Activated T-cell treated with anti-CD3 and anti-CD28 coated beads, Interleukin-2, amount 50 U/mL, for 24 hours (primary cell): ENCODE measurements around the gene ETFRF1.

Source experiments
- DNase-seq: peaks from one replicate; pipeline ENCODE4 v3.0.0-alpha.2; 2020
- H3K27ac Mint-ChIP-seq: 2 replicates; pipeline ENCODE4 v1.8.0; 2020; ENCODE audit warnings: mild to moderate bottlenecking, mixed read lengths
- H3K27me3 Mint-ChIP-seq: 2 replicates; pipeline ENCODE4 v1.8.0; 2020; ENCODE audit warnings: mixed read lengths
- H3K36me3 Mint-ChIP-seq: 2 replicates; pipeline ENCODE4 v1.8.0; 2020; ENCODE audit warnings: low read depth, mixed read lengths
- H3K4me1 Mint-ChIP-seq: 2 replicates; pipeline ENCODE4 v1.8.0; 2020; ENCODE audit warnings: low read depth, mixed read lengths
- H3K4me3 Mint-ChIP-seq: 2 replicates; pipeline ENCODE4 v1.8.0; 2020; ENCODE audit warnings: mild to moderate bottlenecking, moderate library complexity, mixed read lengths
- H3K9me3 Mint-ChIP-seq: 2 replicates; pipeline ENCODE4 v1.8.0; 2020; ENCODE audit warnings: mixed read lengths

The ETFRF1 gene

DNA sequence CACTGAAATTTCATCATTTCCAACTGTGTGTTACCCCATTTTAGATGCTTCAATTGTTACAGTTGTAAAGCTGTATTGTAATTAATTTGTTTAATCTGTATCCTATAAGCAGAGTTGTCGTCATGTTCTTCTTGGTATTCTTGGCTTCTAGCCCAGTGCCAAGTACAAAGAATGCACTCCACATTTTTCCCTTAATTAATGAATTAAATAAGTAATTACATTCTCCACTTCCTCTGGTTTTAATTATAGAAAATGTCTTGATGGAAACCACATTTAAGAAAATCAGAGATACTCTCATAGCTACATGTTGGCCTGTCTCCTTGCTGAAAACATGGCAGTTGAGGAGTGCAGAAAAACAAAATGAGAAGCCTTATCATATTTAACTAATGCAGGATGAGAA lies 823 bp upstream of the ETFRF1 start:
- no peak for DNase-seq
- H3K9me3 Mint-ChIP-seq = no peaks in the 10 kb centered on the region
- peak overlapping the region; percentile 98 for H3K27ac Mint-ChIP-seq
- peaks cover 16% of the 10 kb centered on the region for H3K36me3 Mint-ChIP-seq
- H3K27me3 Mint-ChIP-seq = no peaks in the 10 kb centered on the region
- peaks cover 33% of the 10 kb centered on the region for H3K4me1 Mint-ChIP-seq
- H3K4me3 Mint-ChIP-seq = peak overlapping the region; percentile 94

DNA sequence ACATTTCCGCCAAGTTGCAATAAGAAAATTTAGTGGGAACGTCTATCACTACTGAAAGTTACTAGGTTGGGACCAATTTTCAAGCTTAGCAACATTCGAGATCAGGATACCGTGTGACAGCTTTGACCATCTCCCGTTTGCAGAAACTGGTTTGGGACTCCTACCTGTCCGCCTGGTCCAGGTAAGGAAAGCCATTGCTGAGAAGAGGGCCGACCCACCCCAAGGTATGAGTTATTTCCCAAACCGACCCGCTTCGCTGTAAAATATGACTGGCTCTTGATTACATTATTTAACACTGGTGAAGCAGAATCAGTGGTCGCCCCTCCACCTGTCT lies 348 bp upstream of the ETFRF1 start:
- Mint-ChIP-seq H3K4me3 (peak overlapping the region; percentile 94), H3K27ac (peak overlapping the region; percentile 98), H3K9me3 (no peaks in the 10 kb centered on the region), H3K27me3 (no peaks in the 10 kb centered on the region), H3K36me3 (peaks cover 17% of the 10 kb centered on the region), H3K4me1 (peaks cover 33% of the 10 kb centered on the region)
- DNase-seq = no peak

DNA sequence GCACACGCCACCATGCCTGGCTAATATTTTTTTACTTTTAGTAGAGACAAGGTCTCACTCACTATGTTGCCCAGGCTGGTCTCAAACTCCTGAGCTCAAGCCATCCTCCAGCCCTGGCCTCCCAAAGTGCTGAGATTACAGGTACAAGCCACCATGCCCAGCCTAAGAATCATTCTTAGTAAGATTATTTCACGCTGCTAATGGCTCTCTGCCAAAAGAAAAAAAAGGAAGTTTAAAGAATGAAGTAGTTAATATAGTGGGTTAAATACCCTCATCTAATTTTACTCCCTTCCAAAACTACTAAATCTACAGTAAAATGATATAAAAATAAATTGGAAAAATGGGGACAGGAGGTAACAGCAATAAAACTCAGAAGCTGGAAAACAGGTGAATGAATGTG lies 2.6 kb downstream of the ETFRF1 start:
- peaks cover 38% of the 10 kb centered on the region for H3K4me1 Mint-ChIP-seq
- no peaks in the 10 kb centered on the region for H3K9me3 Mint-ChIP-seq
- no peak overlapping the region for H3K4me3 Mint-ChIP-seq
- peaks cover 37% of the 10 kb centered on the region for H3K36me3 Mint-ChIP-seq
- H3K27me3 Mint-ChIP-seq = no peaks in the 10 kb centered on the region
- no peak overlapping the region for H3K27ac Mint-ChIP-seq
- DNase-seq = no peak

DNA sequence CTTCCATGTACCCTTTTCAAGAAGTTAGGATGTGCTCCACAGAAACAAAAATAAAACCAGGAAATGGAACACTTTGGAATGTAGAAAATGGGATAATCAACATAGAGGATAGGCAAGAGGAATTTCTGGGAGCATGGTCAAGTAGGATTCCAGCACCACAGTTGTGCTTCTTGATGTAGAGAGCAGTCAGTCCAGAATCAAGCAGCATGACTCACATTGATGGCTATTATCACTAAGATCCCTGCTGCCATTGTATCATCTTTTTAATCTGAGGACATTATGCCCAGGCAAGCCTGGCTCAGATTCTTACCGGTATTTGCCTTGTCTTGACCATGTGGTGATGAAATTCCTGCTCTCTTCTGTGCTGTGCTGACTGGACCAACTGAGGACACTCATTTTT lies 5.7 kb downstream of the ETFRF1 start:
- Mint-ChIP-seq H3K4me3 (no peak overlapping the region), H3K9me3 (no peaks in the 10 kb centered on the region), H3K27ac (peak overlapping the region; percentile 12), H3K36me3 (peaks cover 50% of the 10 kb centered on the region), H3K27me3 (no peaks in the 10 kb centered on the region), H3K4me1 (peaks cover 32% of the 10 kb centered on the region)
- no peak for DNase-seq

DNA sequence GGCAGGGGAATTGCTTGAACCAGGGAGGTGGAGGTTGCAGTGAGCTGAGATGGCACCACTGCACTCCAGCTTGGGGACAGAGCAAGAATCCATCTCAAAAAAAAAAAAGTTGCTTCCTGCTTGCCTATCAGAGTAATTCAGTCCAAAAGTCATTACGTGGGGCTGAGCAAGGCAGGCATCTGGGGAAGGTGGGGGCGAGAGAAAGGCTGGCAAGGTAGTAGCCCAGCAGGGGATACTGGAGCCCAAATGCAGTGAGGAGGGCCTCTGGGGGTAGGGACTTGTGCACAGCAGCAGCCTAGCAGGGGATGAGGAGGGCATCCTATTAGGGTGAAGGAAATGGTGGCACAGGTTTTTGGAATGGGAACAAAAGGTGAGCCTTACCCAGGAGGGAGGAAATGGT lies 7.1 kb downstream of the ETFRF1 start:
- Mint-ChIP-seq H3K4me1 (peaks cover 29% of the 10 kb centered on the region), H3K4me3 (no peak overlapping the region), H3K36me3 (peaks cover 57% of the 10 kb centered on the region), H3K27me3 (no peaks in the 10 kb centered on the region), H3K9me3 (no peaks in the 10 kb centered on the region), H3K27ac (peak overlapping the region; percentile 17)
- DNase-seq = no peak

DNA sequence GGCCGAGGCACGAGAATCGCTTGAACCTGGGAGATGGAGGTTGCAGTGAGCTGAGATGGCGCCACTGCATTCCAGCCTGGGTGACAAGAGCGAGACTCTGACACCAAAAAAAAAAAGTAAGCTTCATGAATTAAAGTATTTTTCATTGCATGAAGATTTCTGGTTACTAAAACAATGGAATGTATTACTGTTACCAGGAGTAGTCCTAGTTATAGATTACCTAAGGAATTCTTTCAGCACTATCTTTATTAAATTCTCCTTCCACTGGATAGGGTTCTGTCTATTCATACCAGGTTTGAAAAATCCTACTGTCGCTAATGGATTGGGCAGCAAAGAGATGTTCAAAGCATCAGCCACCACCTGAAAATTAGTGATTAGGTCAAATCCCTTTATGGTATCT lies 12.4 kb downstream of the ETFRF1 start:
- Mint-ChIP-seq H3K4me3 (no peak overlapping the region), H3K27me3 (no peaks in the 10 kb centered on the region), H3K36me3 (peaks cover 69% of the 10 kb centered on the region), H3K9me3 (no peaks in the 10 kb centered on the region), H3K27ac (no peak overlapping the region), H3K4me1 (peaks cover 28% of the 10 kb centered on the region)
- DNase-seq = no peak

DNA sequence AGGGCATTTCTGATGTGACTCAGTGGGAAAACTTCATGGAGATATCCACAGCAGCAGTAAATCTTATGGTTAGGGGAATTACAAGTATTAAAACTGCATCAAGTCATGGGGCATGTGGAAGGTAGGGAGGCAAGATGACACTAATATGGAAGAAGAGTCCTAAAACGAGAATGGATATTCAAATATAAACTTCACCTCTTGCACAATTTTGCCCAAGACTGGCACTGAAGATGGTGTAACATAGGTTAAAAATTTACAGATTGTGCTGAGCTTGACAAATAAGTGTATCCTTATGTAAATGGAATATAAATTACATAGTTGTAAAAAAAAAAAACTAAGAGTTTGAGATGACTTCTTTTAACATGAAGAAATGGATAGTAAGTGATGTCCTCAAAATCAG lies 12.8 kb downstream of the ETFRF1 start:
- no peak overlapping the region for H3K4me3 Mint-ChIP-seq
- DNase-seq = no peak
- H3K9me3 Mint-ChIP-seq = no peaks in the 10 kb centered on the region
- H3K4me1 Mint-ChIP-seq = peaks cover 28% of the 10 kb centered on the region
- peaks cover 65% of the 10 kb centered on the region for H3K36me3 Mint-ChIP-seq
- no peaks in the 10 kb centered on the region for H3K27me3 Mint-ChIP-seq
- H3K27ac Mint-ChIP-seq = no peak overlapping the region

DNA sequence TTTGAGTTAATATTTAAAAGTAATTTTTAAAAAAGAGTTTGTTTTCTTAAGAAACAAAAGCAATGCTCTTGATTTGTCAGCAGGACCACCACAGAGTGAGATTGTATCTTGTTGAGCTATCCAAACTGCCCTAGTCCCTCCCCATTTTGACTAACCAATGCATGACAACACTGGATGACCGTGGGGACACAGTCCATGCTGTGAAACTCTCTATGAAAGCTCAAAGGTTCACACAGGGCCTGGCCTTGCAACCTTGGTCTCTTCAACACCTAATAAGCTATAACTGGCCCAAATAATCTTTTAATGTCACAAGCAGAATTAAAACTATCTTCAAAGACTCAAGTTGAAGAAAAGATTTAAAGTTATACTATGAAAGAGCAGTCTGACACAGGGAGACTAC lies 13.5 kb downstream of the ETFRF1 start:
- no peak overlapping the region for H3K27ac Mint-ChIP-seq
- no peaks in the 10 kb centered on the region for H3K9me3 Mint-ChIP-seq
- no peak for DNase-seq
- H3K4me3 Mint-ChIP-seq = no peak overlapping the region
- H3K36me3 Mint-ChIP-seq = peaks cover 58% of the 10 kb centered on the region
- no peaks in the 10 kb centered on the region for H3K27me3 Mint-ChIP-seq
- H3K4me1 Mint-ChIP-seq = peaks cover 24% of the 10 kb centered on the region

DNA sequence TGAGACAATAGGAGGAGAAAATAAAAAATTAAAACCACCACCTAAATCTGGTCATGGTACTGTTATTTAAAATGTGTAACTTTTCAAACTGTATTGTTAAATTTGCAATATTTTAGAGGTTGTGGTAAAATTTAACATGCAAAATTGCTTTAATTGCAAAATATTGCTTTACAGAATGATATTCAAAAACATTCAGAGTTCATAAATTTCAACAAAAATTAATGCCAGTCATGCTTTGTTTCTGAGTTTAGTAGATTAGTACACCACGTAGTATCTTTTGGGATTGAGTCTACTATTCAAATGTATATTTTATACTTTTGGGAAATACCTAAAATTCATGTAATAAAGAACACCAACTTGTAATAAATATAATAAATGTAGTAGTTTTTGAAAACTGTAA lies 18.3 kb downstream of the ETFRF1 start:
- no peaks in the 10 kb centered on the region for H3K9me3 Mint-ChIP-seq
- H3K27ac Mint-ChIP-seq = no peak overlapping the region
- H3K4me3 Mint-ChIP-seq = no peak overlapping the region
- no peak for DNase-seq
- peaks cover 43% of the 10 kb centered on the region for H3K36me3 Mint-ChIP-seq
- H3K4me1 Mint-ChIP-seq = peaks cover 19% of the 10 kb centered on the region
- no peaks in the 10 kb centered on the region for H3K27me3 Mint-ChIP-seq

DNA sequence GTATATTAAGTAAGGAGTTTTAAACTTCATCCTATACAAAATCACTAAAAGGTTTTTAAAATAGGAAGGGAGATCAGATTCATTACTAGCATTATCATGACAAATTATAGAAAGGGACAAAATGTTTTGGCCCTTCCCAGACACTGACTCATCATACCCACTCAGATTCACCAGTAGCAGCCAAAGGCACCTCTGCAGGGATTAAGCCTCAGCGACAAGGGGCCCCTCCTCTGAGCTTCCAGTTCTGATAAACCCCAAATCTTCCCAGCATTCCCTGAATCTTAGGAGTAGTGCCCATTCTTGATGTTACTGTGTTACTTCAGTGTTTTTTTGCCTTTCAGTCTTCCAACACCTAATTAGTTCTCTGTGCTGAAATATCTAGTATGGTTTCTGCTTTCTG lies 41.2 kb downstream of the ETFRF1 start:
- Mint-ChIP-seq H3K9me3 (no peaks in the 10 kb centered on the region), H3K36me3 (peaks cover 68% of the 10 kb centered on the region), H3K4me3 (no peak overlapping the region), H3K4me1 (peaks cover 28% of the 10 kb centered on the region), H3K27ac (no peak overlapping the region), H3K27me3 (no peaks in the 10 kb centered on the region)
- DNase-seq = no peak

DNA sequence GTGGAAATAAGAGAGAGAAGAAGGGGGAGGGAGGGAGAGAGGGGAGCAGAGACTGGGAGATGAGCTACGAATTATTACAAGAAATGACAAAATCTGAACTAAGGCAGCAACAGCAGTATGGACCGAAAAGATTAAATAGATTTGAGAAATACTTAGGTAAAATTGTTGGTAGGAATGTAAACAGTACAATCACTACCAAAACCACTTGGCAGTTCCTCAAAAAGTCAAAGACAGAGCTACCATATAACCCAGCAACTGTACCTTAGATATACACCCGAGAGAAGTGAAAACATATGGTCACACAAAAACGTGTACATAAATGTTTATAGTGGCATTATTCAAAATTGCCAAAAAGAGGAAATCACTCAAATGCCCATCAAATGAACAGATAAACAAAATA lies 41.6 kb downstream of the ETFRF1 start:
- H3K4me3 Mint-ChIP-seq = no peak overlapping the region
- peaks cover 31% of the 10 kb centered on the region for H3K4me1 Mint-ChIP-seq

DNA sequence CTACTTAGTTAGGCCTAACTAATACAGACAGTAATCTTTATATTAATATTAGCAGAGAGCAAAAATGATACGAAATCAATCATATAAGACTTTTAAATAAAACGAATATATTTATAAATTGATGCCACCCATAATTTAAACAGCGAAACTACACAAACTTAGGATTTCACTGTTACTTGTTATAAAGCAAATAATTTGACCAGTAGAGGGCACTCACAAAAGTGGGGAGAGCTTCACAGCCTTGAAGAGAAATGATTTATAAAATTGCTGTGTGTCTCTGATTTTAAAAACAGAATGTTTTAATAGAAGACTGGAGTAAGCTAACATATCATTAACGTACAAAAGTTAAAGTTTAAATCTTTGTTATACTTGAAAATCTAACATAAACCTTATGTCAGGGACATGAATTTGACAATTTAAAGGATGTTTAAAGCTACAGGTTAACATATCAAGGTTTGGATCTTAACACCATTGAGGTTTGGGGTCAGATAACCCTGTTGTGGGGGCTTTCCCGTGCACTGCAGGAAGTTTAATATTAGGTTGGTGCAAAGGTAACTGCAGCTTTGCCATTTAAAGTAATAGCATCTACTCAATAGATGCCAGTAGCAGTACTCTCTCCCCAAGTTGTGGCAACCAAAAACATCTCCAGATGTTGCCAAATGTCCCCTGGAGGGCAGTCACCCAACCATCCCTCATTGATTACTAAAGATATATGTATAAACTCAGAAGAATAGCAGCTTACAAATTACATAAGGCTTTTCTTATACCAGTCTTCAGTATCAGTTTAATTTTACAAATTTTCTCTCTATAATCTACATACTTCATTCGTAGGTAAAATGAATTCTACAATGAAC lies 46.4 kb downstream of the ETFRF1 start:
- H3K36me3 Mint-ChIP-seq = peaks cover 75% of the 10 kb centered on the region
- no peak for DNase-seq
- H3K27me3 Mint-ChIP-seq = no peaks in the 10 kb centered on the region
- peaks cover 55% of the 10 kb centered on the region for H3K4me1 Mint-ChIP-seq
- no peaks in the 10 kb centered on the region for H3K9me3 Mint-ChIP-seq
- H3K4me3 Mint-ChIP-seq = no peak overlapping the region
- no peak overlapping the region for H3K27ac Mint-ChIP-seq

More for the DNA sequence above, 41.6 kb downstream of the ETFRF1 start:
- Mint-ChIP-seq H3K36me3 (peaks cover 64% of the 10 kb centered on the region), H3K9me3 (no peaks in the 10 kb centered on the region), H3K27me3 (no peaks in the 10 kb centered on the region), H3K27ac (no peak overlapping the region)
- DNase-seq = no peak

DNA sequence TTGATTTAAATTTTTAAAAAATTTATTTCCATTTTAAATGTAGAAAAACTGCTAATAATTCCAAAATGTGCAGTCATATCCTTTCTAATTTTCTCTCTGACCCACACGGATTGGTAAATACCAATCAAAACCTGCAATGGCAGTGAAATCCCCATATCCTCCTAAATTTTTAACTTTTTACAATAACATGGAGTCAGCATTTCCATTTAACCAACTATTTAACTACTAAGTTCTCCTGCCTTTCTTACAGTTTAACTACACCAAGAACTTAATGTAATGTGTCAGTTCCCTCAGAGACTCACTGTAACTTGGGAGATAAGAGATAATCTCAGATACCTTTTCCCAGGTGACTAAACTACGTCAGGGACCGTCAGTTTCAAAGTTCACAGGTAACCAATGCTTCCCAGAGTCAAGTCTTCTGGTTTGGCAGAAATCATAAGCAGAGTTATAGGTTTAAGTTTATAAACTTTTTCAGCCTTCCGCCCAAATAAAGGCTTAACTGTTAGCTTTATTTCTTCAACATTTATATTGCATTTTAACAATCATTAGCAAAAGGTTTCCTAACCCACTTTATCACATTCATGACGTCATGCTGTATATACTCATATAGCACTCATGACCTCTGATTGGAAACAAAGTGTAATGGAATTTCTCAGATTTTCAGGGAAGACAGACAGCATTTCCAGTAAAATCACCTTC lies 48.1 kb downstream of the ETFRF1 start:
- H3K36me3 Mint-ChIP-seq = peaks cover 66% of the 10 kb centered on the region
- DNase-seq = no peak
- H3K9me3 Mint-ChIP-seq = no peaks in the 10 kb centered on the region
- no peak overlapping the region for H3K27ac Mint-ChIP-seq
- no peaks in the 10 kb centered on the region for H3K27me3 Mint-ChIP-seq
- peaks cover 53% of the 10 kb centered on the region for H3K4me1 Mint-ChIP-seq
- no peak overlapping the region for H3K4me3 Mint-ChIP-seq

DNA sequence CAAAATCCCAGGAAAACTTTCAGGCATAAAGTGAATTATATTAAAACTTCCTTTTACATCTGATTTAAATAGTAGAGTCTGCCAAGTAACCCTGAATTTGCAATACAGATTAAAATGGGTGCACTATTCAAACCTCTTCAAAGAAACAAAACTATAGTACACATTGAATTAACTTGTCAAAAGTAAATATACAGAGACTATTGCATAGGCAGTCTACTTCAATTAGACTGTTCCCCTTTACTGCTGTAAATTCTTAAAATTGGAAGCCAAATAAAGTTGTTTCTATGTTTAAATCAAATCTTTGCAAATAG lies 48.6 kb downstream of the ETFRF1 start:
- no peak overlapping the region for H3K4me3 Mint-ChIP-seq
- H3K27ac Mint-ChIP-seq = no peak overlapping the region

DNA sequence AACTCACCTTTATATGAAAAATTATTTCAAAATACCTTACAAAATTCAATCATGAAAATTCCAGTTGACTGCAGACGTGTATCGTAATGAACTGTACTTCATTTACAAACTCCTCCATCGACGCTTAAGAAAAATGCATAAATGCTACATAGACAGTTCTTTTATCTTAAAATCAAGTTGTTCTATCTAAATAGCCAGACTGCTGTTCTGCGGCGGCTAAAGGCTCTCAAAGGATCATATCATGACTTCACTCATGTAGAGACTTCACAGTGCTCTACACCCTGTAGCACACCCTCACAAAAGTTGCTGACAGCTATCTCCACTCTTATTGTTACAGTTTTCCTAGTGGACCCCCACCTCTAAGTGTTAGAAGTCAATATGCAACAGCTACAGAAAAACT lies 50.5 kb downstream of the ETFRF1 start:
- DNase-seq = no peak
- H3K4me1 Mint-ChIP-seq = peaks cover 61% of the 10 kb centered on the region
- no peaks in the 10 kb centered on the region for H3K9me3 Mint-ChIP-seq
- H3K27ac Mint-ChIP-seq = no peak overlapping the region
- H3K36me3 Mint-ChIP-seq = peaks cover 58% of the 10 kb centered on the region
- no peaks in the 10 kb centered on the region for H3K27me3 Mint-ChIP-seq
- H3K4me3 Mint-ChIP-seq = no peak overlapping the region

More for the DNA sequence above, 48.6 kb downstream of the ETFRF1 start:
- peaks cover 55% of the 10 kb centered on the region for H3K4me1 Mint-ChIP-seq
- no peaks in the 10 kb centered on the region for H3K27me3 Mint-ChIP-seq
- DNase-seq = no peak
- H3K9me3 Mint-ChIP-seq = no peaks in the 10 kb centered on the region
- H3K36me3 Mint-ChIP-seq = peaks cover 67% of the 10 kb centered on the region
